ENCODE data around the gene CEACAM19.

GRCh38 chr19:44646049-44646416 is 25.2 kb upstream of the CEACAM19 start:
- TF ChIP-seq GATA2 (IDR thresholded peaks at IDR 0.05; ENCODE audit: low read depth, low read length): no peak
- TF ChIP-seq GATA3 (IDR thresholded peaks at IDR 0.05; ENCODE audit: low read depth, low read length): no peak

Measured in SH-SY5Y (cell line).